Gastrocnemius medialis (tissue), 4 donors: ENCODE measurements around the gene ZNF579. TPM values are rescaled to one million over a fixed set of nuclear protein-coding genes. Genes with fewer than 3 reads are reported as not detected.

Experiments
- ATAC-seq, 2 donors: fragments of 150-250 bp; one replicate each; pipeline ENCODE4 v1.9.1; 2016
- DNase-seq, 2 donors: peaks; one replicate each; pipeline ENCODE4 v3.0.0-alpha.2; 2019
- H3K27ac ChIP-seq, 4 donors: fragments of 200-600 bp; sonication (generic); 1 replicate in 1 of 4; 2 replicates in 3 of 4; pipeline ENCODE4 v1.5.1; 2016 to 2018; ENCODE audit warnings: mild to moderate bottlenecking in 2 of 4, moderate library complexity in 1 of 4
- H3K27me3 ChIP-seq, 3 donors: fragments of 200-600 bp; sonication (generic) in 2 of 3; 1 replicate in 1 of 3; 2 replicates in 2 of 3; pipeline versions ENCODE4 v1.5.1 to v1.6.0; 2016 to 2019; ENCODE audit warnings: mild to moderate bottlenecking in 1 of 3, moderate library complexity in 1 of 3
- H3K36me3 ChIP-seq, 2 donors: fragments of 200-600 bp; sonication (generic) in 1 of 2; one replicate each; pipeline ENCODE4 v1.5.1; 2017 to 2018
- H3K4me1 ChIP-seq, 2 donors: fragments of 200-600 bp; sonication (generic) in 1 of 2; one replicate each; pipeline ENCODE4 v1.5.1; 2016 to 2017; ENCODE audit warnings: mild to moderate bottlenecking in 2 of 2
- H3K4me3 ChIP-seq, 4 donors: fragments of 200-600 bp; sonication (generic) in 3 of 4; 1 replicate in 1 of 4; 2 replicates in 3 of 4; pipeline ENCODE4 v1.5.1; 2016 to 2019; ENCODE audit warnings: mild to moderate bottlenecking in 2 of 4
- H3K9me3 ChIP-seq, 3 donors: fragments of 200-600 bp; sonication (generic) in 2 of 3; 1 replicate in 1 of 3; 2 replicates in 2 of 3; pipeline ENCODE4 v1.5.1; 2016 to 2019
- CTCF ChIP-seq, 5 experiments: fragments of 450-650 bp in 3 of 5; fragments of 200-600 bp in 2 of 5; sonication (generic) in 2 of 5; IDR thresholded peaks in 4 of 5; conservative IDR thresholded peaks in 1 of 5; 1 replicate in 4 of 5; 2 replicates in 1 of 5; pipeline ENCODE4 v1.5.1; 2016 to 2019; ENCODE audit warnings: antibody characterized with exemption in 5 of 5, mild to moderate bottlenecking in 3 of 5, moderate library complexity in 3 of 5
- POLR2A ChIP-seq, 2 donors: fragments of 450-650 bp; IDR thresholded peaks; one replicate each; pipeline ENCODE4 v1.6.1; 2017; ENCODE audit warnings: antibody characterized with exemption in 2 of 2, mild to moderate bottlenecking in 2 of 2, moderate library complexity in 2 of 2
- in situ Hi-C, 4 donors: fragments of 200-750 bp; cut with MboI; loops; one replicate each; pipeline versions ENCODE4 v1.15.0 to v1.8.0; 2017; ENCODE audit warnings: low sequenced_read_pairs in 4 of 4
- intact Hi-C: fragments of 100-400 bp; cut with DNase I; formaldehyde crosslinking; loops from one replicate; pipeline ENCODE4 v1.15.1; 2023; ENCODE audit warnings: low total_unique reads
- total RNA-seq, 4 donors: library from RNA; depleted of rRNA; stranded (reverse); fragments of >200 nt; gene quantifications; one replicate each; pipeline versions ENCODE4 v1.1.0 to v1.2.3, GENCODE V29; 2016

ZNF579 gene
- total RNA-seq, 4 donors from 2014 or later: 15.0 to 19.3 (median 16.8) TPM

DNA sequence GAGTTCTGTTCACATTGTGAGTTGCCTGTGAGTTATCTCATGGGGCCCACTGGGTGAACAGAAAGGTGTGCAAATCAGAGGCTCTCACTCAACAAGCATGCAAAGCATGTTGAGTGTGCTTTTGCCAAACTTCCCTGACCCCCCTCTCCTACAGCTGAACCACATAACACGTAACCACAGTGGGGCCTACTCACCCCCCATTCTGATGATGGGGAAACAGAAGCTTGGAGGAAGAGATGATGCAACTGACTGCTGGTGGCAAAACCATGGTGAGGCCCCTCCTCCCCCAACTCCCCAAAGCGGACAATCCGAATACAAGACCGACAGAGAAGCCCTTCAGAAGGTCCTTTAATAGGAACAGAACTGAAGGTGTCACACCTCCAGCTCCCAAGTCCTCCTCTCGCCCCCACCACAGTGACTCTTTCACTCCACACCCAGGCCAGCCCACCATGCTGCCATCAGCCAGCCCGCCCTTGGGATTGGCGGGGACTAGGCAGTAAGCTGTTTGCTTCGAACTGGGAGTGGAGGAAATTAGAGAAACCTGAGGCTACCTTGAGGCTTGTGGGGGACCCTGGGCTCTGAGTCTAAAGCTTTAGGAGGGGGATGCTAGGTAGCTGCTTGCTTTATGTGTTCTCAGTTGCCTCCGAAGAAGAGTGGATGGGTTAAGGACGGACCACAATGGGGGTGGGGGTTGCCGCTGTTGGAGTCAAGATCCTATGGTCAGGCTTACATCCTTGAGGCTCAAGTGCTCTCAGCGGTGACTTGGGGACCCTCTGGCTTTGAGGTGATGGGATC, 40.0 kb upstream of the ZNF579 start:
- TF ChIP-seq POLR2A (IDR thresholded peaks at IDR 0.05) (no peak), CTCF (IDR thresholded peaks at IDR 0.05 in 4 of 5, conservative IDR thresholded peaks at IDR 0.05 in 1 of 5) (no peak)
- in situ Hi-C loops: no loop called here
- intact Hi-C loops: loop anchor here (5.0 kb wide), 1 partner anchor 213 kb away; the partner anchor contains the start of gene UBE2S
- Histone ChIP-seq H3K9me3 (no peaks in the 10 kb centered on the region), H3K4me1 (peaks cover 39 to 46% of the 10 kb centered on the region in 2 donors), H3K36me3 (peaks cover 0 to 26% of the 10 kb centered on the region in 2 donors), H3K27me3 (no peaks in the 10 kb centered on the region), H3K4me3 (no peak overlapping the region), H3K27ac (peak overlapping the region; percentile 97 to 99 (median 98))
- no peak for ATAC-seq
- DNase-seq: no peak

DNA sequence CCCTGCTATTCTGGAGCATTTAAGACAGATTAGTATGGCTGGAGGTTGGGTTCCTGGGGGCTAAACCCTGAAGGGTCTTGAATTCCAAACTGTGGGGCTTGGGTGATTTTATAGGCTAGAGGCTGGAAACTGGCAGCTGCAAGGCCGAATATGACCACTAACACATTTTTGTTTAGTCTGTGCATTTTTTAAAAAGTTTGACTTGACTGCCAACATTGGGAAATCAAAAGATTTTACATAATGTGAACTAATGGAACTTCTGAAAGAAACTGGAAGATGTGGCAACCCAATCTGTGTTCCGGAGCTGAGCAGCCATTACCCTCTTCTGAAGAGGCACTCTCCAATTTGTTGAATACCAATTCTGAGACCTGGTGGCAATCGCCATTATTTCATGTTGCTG, 38.6 kb upstream of the ZNF579 start:
- no peak overlapping the region for H3K4me3 ChIP-seq
- no peak for DNase-seq
- no peaks in the 10 kb centered on the region for H3K27me3 ChIP-seq
- no peak for ATAC-seq
- no peaks in the 10 kb centered on the region for H3K9me3 ChIP-seq
- no peak for TF ChIP-seq CTCF (IDR thresholded peaks at IDR 0.05 in 4 of 5, conservative IDR thresholded peaks at IDR 0.05 in 1 of 5)
- TF ChIP-seq POLR2A (IDR thresholded peaks at IDR 0.05): no peak
- peaks cover 0 to 26% of the 10 kb centered on the region in 2 donors for H3K36me3 ChIP-seq
- in situ Hi-C loops (no loop called here), intact Hi-C loops (no loop called here)
- peak overlapping the region; percentile 31 to 99 (median 98) for H3K27ac ChIP-seq
- H3K4me1 ChIP-seq: peaks cover 32 to 40% of the 10 kb centered on the region in 2 donors

GRCh38 chr19:55618426-55618825, 37.8 kb upstream of the ZNF579 start:
- intact Hi-C loops: no loop called here
- in situ Hi-C loops: no loop called here
- no peak for DNase-seq
- H3K27me3 ChIP-seq: no peaks in the 10 kb centered on the region
- H3K4me3 ChIP-seq: no peak overlapping the region
- TF ChIP-seq POLR2A (IDR thresholded peaks at IDR 0.05): no peak
- TF ChIP-seq CTCF (IDR thresholded peaks at IDR 0.05 in 4 of 5, conservative IDR thresholded peaks at IDR 0.05 in 1 of 5): no peak
- H3K27ac ChIP-seq: peak overlapping the region; percentile 31 to 99 (median 98)
- peaks cover 27 to 38% of the 10 kb centered on the region in 2 donors for H3K4me1 ChIP-seq
- H3K9me3 ChIP-seq: no peaks in the 10 kb centered on the region
- peaks cover 0 to 26% of the 10 kb centered on the region in 2 donors for H3K36me3 ChIP-seq
- ATAC-seq: no peak

DNA sequence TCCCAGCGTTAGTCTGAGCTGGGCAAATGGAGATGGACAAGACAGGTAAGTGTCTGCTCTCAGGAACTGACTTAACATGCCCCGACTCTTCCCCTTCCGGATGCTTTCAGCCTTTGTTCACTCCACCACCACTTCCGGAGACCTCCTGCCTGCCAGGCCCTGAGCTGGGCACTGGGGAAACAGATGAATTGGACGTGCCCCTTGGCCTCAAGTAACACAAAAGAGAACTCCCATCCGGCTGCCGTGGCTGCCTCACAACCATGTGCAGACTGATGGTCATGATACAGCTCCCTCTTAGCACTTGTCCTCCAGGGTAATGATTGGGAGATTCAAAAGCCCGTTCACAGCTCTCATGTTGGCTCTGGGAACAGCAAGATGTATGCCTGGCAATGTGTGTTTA, 36.8 kb upstream of the ZNF579 start:
- no peak for TF ChIP-seq CTCF (IDR thresholded peaks at IDR 0.05 in 4 of 5, conservative IDR thresholded peaks at IDR 0.05 in 1 of 5)
- TF ChIP-seq POLR2A (IDR thresholded peaks at IDR 0.05): no peak
- in situ Hi-C loops: no loop called here
- Histone ChIP-seq H3K36me3 (peaks cover 0 to 26% of the 10 kb centered on the region in 2 donors), H3K9me3 (no peaks in the 10 kb centered on the region), H3K4me1 (peaks cover 24 to 31% of the 10 kb centered on the region in 2 donors), H3K4me3 (no peak overlapping the region), H3K27ac (peak overlapping the region in 3 of 4 donors; percentile 5 to 98 (median 43)), H3K27me3 (no peaks in the 10 kb centered on the region)
- intact Hi-C loops: no loop called here
- ATAC-seq: no peak
- DNase-seq: no peak
